Measurements from ENCODE around the gene CNTNAP4.

CNTNAP4 gene

DNA sequence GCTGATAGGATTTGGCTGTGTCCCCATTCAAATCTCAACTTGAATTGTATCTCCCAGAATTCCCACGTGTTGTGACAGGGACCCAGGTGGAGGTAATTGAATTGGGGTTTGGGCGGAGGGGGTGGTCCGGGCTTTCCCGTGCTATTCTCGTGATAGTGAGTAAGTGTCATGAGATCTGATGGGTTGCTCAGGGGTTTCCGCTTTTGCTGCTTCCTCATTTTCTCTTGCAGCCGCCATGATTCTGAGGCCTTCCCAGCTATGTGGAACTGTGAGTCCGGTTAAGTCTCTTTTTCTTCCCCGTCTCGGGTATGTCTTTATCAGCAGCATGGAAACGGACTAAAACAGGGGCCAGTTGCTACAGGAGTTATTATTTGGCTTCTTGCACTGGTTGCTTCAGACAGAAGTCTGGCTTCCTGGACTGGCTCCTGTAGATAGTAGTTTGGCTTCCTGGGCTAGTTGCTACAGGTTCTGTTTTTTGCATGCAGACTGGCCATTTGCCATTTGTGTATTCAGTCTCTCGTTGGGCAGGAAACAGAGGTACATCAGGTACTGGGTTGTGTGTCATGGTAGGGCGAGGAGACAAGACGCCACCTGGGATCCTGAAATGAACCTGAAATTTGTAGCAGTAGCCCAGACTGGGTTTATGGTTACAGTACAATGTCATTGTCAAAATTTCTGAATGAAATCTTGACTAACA lies 32.6 kb downstream of the CNTNAP4 start:
- no peak for DNase-seq

GRCh38 chr16:76311260-76311659 lies 34.1 kb downstream of the CNTNAP4 start:
- DNase-seq, result no peak

DNA sequence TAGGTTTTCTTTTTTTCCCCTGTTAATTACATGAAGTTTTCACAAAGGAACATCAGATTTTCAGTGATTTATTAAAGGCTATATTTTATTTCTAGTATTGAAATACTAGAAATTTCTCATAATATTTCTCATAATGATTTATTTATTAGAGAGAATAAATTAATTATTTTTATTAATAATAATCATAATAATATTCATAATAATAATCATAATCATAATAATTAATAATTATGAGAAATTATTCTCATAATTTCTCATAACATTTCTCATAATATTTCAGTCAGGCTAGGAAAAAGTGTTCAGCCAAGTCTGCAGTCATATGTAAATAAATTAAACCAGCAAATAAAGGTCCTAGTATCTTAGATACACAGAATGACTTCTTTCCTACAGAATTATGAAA lies 41.4 kb downstream of the CNTNAP4 start:
- no peak for DNase-seq

DNA sequence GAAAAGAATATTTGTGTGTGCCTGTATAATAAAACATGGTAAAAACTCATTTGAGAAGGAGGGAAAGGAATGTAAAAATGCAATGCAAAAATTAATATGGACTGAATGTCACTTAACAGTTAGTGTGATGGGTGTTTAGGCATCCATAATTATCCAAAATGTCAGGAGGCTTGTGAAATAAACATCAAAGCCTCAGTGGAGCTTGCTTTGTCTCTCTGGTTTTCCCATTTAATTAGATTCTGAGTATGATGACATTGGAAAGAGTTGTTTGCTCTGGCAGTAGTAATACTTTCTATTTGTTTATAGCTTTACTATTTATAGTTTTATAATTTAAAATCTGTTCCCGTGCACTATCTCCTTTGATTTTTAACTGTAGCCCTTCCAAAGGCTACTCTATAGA lies 51.9 kb downstream of the CNTNAP4 start:
- DNase-seq, result no peak

DNA sequence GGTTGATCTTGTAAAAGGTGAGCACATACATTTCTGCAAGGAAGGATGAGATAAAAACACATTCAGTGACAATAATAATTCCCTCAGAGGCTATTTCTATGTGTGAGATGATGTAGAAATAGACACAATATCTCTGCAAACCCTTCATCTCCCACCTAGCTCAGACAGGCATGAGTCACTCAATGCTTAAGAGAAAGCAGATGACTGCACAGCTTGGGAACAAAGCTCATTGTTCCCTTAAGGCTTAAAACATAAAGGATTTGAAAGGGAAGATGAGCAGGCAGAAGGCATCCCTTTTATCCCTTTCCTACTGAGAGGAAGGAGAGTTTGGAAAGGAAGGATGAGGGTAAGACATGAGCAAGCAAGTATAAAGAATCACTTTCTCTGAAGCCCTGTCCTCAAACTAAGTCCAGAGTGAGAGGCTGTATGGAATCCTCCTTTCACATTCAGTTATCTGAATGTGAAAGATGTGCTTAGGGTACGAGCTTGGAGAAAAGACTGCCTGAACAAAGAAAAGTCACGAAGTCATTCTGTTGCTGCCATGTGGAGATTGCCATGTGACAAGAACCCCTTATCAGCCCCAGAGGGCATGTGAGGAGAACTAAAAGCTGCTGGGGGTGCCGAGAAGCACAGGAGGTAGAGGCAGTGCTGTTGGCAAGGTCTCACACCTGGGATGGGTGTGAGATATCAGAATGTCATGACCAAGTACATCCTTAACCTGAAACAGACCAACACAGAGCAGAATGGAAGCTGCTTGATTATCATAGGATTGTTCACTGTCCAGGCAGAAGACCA lies 58.2 kb downstream of the CNTNAP4 start:
- DNase-seq, result peak; percentile 54

DNA sequence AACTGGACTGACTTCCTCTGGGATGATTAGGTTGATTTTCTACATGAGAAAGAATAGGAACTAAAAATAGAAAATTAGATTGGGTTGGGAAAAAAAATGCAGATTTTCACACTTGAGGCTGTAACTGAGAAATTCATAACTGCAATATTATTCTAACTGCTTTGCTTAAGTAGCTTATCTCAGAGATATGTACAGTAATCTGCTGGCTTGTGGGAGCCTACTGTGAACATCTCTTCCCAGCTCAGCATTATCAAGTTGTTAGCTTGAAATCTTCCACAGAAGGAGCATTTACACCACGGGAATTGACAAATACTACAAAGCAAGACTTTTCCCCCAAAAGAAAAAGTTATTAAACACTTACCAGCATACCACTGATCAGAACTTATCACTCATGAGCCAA lies 58.9 kb downstream of the CNTNAP4 start:
- DNase-seq, result no peak

DNA sequence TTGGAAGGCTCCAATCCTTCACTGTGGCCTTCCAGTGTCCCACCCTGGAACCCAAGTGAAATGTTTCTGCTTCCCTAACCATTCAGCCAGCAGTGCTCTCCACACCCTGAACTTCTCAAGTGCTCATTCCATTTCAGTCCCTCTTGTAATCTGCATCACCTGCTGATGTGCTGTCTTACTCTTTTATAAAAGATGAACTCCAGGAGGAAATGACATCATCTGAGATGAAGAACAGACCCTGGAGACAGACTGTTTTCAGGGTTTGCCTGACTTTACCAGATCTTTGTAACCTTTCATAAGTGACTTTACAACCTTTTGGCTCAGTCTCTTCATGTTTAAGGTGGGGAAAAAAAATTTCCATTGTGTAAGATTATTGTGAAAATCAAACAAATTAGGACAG lies 61.3 kb downstream of the CNTNAP4 start:
- DNase-seq, result no peak

GRCh38 chr16:76343769-76344168 lies 66.6 kb downstream of the CNTNAP4 start:
- peak; percentile 4 for DNase-seq

GRCh38 chr16:76345163-76345661 lies 68.0 kb downstream of the CNTNAP4 start:
- peak; percentile 97 for DNase-seq

DNA sequence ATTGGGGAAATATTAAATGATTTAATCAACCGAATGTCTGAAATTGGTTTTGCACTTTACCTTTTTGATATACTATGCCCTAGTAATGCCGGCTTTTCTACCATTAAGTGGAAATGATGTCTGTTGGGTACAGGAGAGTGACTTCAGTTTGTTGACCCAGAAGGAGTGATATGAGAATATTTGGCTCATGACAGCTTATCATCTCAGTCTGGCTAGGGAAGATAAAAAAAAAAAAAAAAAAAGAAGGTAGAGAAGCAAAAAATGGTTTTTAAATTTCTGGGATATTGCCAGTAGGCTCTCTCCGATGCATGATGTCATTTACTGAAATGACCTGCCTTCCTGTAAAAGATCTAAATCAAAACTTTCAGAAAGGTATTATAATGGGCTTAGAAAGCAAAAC lies 69.0 kb downstream of the CNTNAP4 start:
- no peak for DNase-seq

GRCh38 chr16:76351441-76351840 lies 74.2 kb downstream of the CNTNAP4 start:
- no peak for DNase-seq

- no peak for DNase-seq
Measured at GRCh38 chr16:76360404-76360803, 83.2 kb downstream of the CNTNAP4 start.

- DNase-seq, result no peak
Measured at GRCh38 chr16:76370344-76370743, 93.1 kb downstream of the CNTNAP4 start.

DNA sequence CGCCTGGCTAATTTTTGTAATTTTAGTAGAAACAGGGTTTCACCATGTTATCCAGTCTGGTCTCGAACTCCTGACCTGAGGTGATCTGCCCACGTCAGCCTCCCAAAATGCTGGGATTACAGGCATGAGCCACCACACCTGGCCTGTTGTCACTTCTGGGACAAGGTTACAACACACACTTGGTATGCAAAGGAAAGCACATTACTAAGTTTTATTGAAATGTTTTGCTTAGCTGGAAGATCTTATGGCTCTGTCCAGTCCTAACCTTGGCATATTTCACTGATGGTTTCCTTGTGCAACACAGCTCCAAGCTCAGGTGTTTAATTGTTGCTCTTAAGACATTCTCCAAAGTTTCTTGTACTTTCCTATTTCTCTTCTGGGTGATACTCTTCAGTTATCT lies 94.2 kb downstream of the CNTNAP4 start:
- no peak for DNase-seq

GRCh38 chr16:76373998-76374397 lies 96.8 kb downstream of the CNTNAP4 start:
- no peak for DNase-seq

DNA sequence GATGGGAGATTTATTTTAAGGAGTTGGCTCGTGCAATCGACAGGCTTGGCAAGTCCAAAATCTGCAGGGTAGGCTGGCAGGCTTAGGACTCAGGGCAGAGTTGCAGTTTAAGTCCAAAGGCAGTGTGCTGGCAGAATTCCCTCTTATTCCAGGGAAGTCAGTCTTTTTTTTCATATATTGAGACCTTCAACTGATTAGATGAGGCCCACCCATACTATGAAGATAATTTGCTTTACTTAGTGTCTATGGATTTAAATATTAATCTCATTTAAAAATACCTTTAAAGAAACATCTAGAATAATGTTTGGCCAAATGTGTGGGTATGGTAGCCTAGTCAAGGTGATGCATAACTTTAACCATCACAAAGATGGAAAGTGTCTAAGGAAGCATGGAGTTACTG lies 99.8 kb downstream of the CNTNAP4 start:
- DNase-seq, result no peak

GRCh38 chr16:76378020-76378419 lies 100.8 kb downstream of the CNTNAP4 start:
- no peak for DNase-seq

- DNase-seq, result no peak
Measured at GRCh38 chr16:76381096-76381495, 103.9 kb downstream of the CNTNAP4 start.

GRCh38 chr16:76385601-76386230 lies 108.5 kb downstream of the CNTNAP4 start:
- DNase-seq, result no peak

- DNase-seq, result peak; percentile 65
Measured at GRCh38 chr16:76386784-76387183, 109.6 kb downstream of the CNTNAP4 start.

- no peak for DNase-seq
Measured at GRCh38 chr16:76387994-76388393, 110.8 kb downstream of the CNTNAP4 start.

GRCh38 chr16:76389126-76389525 lies 111.9 kb downstream of the CNTNAP4 start:
- DNase-seq, result peak; percentile 80

DNA sequence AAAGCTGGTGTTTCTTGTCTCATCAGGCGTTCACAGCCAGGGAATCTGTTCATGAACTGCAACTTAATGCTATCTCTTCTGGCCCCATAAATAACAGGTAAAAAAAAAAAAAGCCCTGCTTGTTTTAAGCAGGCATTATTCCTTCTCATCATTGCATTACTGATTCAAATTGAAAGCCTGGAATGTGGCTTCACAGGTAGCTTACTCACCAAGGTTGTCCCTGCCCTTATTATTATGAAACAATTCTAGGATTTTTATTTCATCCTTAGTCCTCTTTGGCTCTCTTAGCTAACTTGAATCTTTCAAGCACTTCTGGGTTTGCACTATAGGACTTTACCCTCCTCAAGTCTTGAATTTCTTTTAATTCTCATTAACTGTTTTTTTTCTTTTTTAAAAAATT lies 113.3 kb downstream of the CNTNAP4 start:
- DNase-seq, result no peak

GRCh38 chr16:76396977-76397376 lies 119.8 kb downstream of the CNTNAP4 start:
- no peak for DNase-seq

All from fibroblast of skin of right biceps (primary cell).